Measurements from ENCODE around the gene ZNF367.
A peak's percentile ranks its signal among the peaks of the same experiment; 100 is the strongest.

Gene ZNF367

DNA sequence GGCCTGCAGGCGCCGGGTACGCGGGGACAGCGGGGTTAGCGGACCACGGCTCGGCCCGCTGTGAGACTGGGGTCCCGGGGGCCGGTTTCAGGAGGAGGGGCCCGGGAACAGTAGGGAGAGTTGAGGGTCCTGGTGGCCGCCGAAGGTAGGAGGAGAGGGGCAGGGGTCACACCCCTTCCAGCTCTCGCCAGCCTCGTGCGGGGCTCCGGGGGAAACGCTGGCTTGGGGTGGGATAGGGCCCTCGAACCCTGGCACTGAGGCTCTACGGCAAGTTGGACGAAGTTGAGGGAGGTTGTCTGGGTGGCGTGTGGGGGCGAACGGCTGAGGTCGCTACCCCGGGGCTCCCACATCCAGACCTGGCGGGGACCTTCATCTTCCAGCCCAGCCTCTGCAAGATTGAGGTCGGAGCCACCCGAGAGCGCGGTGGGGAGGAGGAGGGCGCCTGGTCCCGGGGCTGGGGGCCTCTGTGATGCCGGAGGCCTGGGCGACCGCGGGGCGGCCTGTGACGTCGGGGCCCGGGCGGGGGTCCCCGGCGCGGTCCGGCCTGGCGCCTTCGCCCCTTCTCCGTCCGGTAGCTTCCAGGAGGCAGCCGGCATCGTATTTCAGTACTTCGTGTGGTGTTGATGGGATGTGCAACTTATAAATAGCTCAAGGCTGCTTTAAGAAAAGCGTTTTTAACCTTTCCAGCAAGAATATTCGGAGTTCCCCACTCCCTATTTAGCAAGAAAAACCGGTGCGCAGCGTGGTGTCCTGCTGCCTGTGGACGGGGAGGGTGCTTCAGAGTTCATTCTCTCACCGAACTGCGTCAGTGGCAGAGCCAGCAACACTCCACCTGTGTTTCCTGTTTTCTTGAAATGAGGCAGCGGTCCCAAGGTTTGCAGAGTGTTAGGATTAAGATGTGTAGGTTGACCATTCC is 32.7 kb upstream of the ZNF367 start:
- WGBS = 1% methylated on average over 63 of the region's 63 CpGs
- Histone ChIP-seq H3K4me3 (ENCODE audit: low read length) (peak overlapping the region; percentile 64), H3K4me1 (ENCODE audit: insufficient read depth, low read length) (peaks cover 6% of the 10 kb centered on the region), H3K36me3 (ENCODE audit: insufficient read depth, low read length) (no peaks in the 10 kb centered on the region), H3K27ac (ENCODE audit: low read depth, low read length) (no peak overlapping the region), H3K27me3 (ENCODE audit: insufficient read depth, low read length) (peaks cover 33% of the 10 kb centered on the region), H3K9me3 (ENCODE audit: insufficient read depth, low read depth, low read length) (no peaks in the 10 kb centered on the region), H3K9ac (ENCODE audit: low read depth, low read length) (peak overlapping the region; percentile 70)

GRCh38 chr9:96449845-96450612 is 31.9 kb upstream of the ZNF367 start, which contains the start of gene HABP4:
Gene HABP4, plus strand, starts transcription at chr9:96450169. Its CDS starts 111 bp downstream, at chr9:96450280.
- no peaks in the 10 kb centered on the region for H3K9me3 ChIP-seq (ENCODE audit: insufficient read depth, low read depth, low read length)
- peak within 1 kb of the TSS; percentile 70 for H3K9ac ChIP-seq (ENCODE audit: low read depth, low read length)
- H3K4me3 ChIP-seq (ENCODE audit: low read length) = peak within 1 kb of the TSS; percentile 64
- peaks cover 6% of the 10 kb centered on the region for H3K4me1 ChIP-seq (ENCODE audit: insufficient read depth, low read length)
- H3K27ac ChIP-seq (ENCODE audit: low read depth, low read length) = no peak within 1 kb of the TSS
- under 1% methylated on average over 108 of the region's 108 CpGs for WGBS
- H3K36me3 ChIP-seq (ENCODE audit: insufficient read depth, low read length) = no peaks in the 10 kb centered on the region
- H3K27me3 ChIP-seq (ENCODE audit: insufficient read depth, low read length) = peaks cover 33% of the 10 kb centered on the region

GRCh38 chr9:96449523-96449844 is 31.3 kb upstream of the ZNF367 start:
- Histone ChIP-seq H3K4me3 (ENCODE audit: low read length) (peak overlapping the region; percentile 64), H3K27ac (ENCODE audit: low read depth, low read length) (no peak overlapping the region), H3K9ac (ENCODE audit: low read depth, low read length) (no peak overlapping the region), H3K4me1 (ENCODE audit: insufficient read depth, low read length) (peaks cover 6% of the 10 kb centered on the region), H3K9me3 (ENCODE audit: insufficient read depth, low read depth, low read length) (no peaks in the 10 kb centered on the region), H3K36me3 (ENCODE audit: insufficient read depth, low read length) (no peaks in the 10 kb centered on the region), H3K27me3 (ENCODE audit: insufficient read depth, low read length) (peaks cover 33% of the 10 kb centered on the region)
- WGBS = 2% methylated on average over 7 of the region's 7 CpGs

DNA sequence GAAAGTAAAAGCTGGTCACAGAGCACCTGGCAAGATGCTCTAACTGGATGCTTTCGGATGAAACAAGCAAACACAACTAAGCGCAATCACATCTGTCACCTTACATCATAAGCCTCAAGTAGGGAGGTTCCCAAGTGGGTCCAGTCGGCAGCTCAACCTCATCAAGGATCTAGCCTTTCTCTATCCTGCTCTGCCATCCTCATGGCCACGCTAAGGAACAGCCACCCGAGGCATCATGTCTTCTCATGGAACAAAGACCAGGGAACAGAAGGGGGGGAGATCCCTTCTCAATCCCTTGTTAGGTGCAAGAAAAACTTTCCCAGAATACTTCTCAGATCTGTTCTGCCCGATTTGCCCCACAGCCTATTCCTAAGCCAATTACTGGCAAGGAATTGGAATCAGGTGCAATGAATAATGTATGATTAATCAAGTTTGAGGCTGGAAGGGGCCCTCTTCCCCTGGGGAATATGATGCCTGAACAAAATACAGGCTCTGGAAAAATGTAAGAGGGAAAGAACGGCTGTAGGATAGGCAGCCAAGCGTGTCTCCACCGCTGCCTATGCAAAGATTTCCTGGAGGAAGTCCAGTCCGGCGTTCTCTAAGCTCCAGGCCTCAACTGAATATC is 30.5 kb upstream of the ZNF367 start:
- 95% methylated on average over 10 of the region's 11 CpGs for WGBS
- Histone ChIP-seq H3K9ac (ENCODE audit: low read depth, low read length) (no peak overlapping the region), H3K27ac (ENCODE audit: low read depth, low read length) (no peak overlapping the region), H3K4me1 (ENCODE audit: insufficient read depth, low read length) (peaks cover 6% of the 10 kb centered on the region), H3K27me3 (ENCODE audit: insufficient read depth, low read length) (peaks cover 33% of the 10 kb centered on the region), H3K4me3 (ENCODE audit: low read length) (no peak overlapping the region), H3K36me3 (ENCODE audit: insufficient read depth, low read length) (no peaks in the 10 kb centered on the region), H3K9me3 (ENCODE audit: insufficient read depth, low read depth, low read length) (no peaks in the 10 kb centered on the region)

- Histone ChIP-seq H3K4me3 (ENCODE audit: low read length) (no peak overlapping the region), H3K9ac (ENCODE audit: low read depth, low read length) (no peak overlapping the region), H3K27me3 (ENCODE audit: insufficient read depth, low read length) (peaks cover 33% of the 10 kb centered on the region), H3K9me3 (ENCODE audit: insufficient read depth, low read depth, low read length) (no peaks in the 10 kb centered on the region), H3K36me3 (ENCODE audit: insufficient read depth, low read length) (no peaks in the 10 kb centered on the region), H3K4me1 (ENCODE audit: insufficient read depth, low read length) (peaks cover 6% of the 10 kb centered on the region), H3K27ac (ENCODE audit: low read depth, low read length) (no peak overlapping the region)
- WGBS = 91% methylated on average over 3 of the region's 3 CpGs
Measured at GRCh38 chr9:96447406-96447805, 29.2 kb upstream of the ZNF367 start.

GRCh38 chr9:96442491-96442890 is 24.3 kb upstream of the ZNF367 start:
- Histone ChIP-seq H3K27me3 (ENCODE audit: insufficient read depth, low read length) (no peaks in the 10 kb centered on the region), H3K9me3 (ENCODE audit: insufficient read depth, low read depth, low read length) (no peaks in the 10 kb centered on the region), H3K9ac (ENCODE audit: low read depth, low read length) (no peak overlapping the region), H3K36me3 (ENCODE audit: insufficient read depth, low read length) (no peaks in the 10 kb centered on the region), H3K4me1 (ENCODE audit: insufficient read depth, low read length) (no peaks in the 10 kb centered on the region), H3K27ac (ENCODE audit: low read depth, low read length) (no peak overlapping the region), H3K4me3 (ENCODE audit: low read length) (no peak overlapping the region)
- WGBS = 89% methylated on average over 3 of the region's 3 CpGs

- Histone ChIP-seq H3K4me3 (ENCODE audit: low read length) (no peak overlapping the region), H3K27ac (ENCODE audit: low read depth, low read length) (no peak overlapping the region), H3K9ac (ENCODE audit: low read depth, low read length) (no peak overlapping the region), H3K27me3 (ENCODE audit: insufficient read depth, low read length) (no peaks in the 10 kb centered on the region), H3K36me3 (ENCODE audit: insufficient read depth, low read length) (no peaks in the 10 kb centered on the region), H3K4me1 (ENCODE audit: insufficient read depth, low read length) (no peaks in the 10 kb centered on the region), H3K9me3 (ENCODE audit: insufficient read depth, low read depth, low read length) (no peaks in the 10 kb centered on the region)
- 94% methylated on average over 5 of the region's 5 CpGs for WGBS
Measured at GRCh38 chr9:96441798-96442445, 23.8 kb upstream of the ZNF367 start.

GRCh38 chr9:96440671-96441199 is 22.6 kb upstream of the ZNF367 start:
- H3K4me1 ChIP-seq (ENCODE audit: insufficient read depth, low read length) = no peaks in the 10 kb centered on the region
- H3K9me3 ChIP-seq (ENCODE audit: insufficient read depth, low read depth, low read length) = no peaks in the 10 kb centered on the region
- no peak overlapping the region for H3K9ac ChIP-seq (ENCODE audit: low read depth, low read length)
- 95% methylated on average over 5 of the region's 5 CpGs for WGBS
- no peak overlapping the region for H3K4me3 ChIP-seq (ENCODE audit: low read length)
- H3K27ac ChIP-seq (ENCODE audit: low read depth, low read length) = no peak overlapping the region
- no peaks in the 10 kb centered on the region for H3K27me3 ChIP-seq (ENCODE audit: insufficient read depth, low read length)
- no peaks in the 10 kb centered on the region for H3K36me3 ChIP-seq (ENCODE audit: insufficient read depth, low read length)

GRCh38 chr9:96437454-96437853 is 19.3 kb upstream of the ZNF367 start:
- WGBS = 97% methylated on average over 7 of the region's 7 CpGs
- Histone ChIP-seq H3K27me3 (ENCODE audit: insufficient read depth, low read length) (no peaks in the 10 kb centered on the region), H3K4me3 (ENCODE audit: low read length) (no peak overlapping the region), H3K36me3 (ENCODE audit: insufficient read depth, low read length) (no peaks in the 10 kb centered on the region), H3K27ac (ENCODE audit: low read depth, low read length) (no peak overlapping the region), H3K9me3 (ENCODE audit: insufficient read depth, low read depth, low read length) (no peaks in the 10 kb centered on the region), H3K4me1 (ENCODE audit: insufficient read depth, low read length) (no peaks in the 10 kb centered on the region), H3K9ac (ENCODE audit: low read depth, low read length) (no peak overlapping the region)

DNA sequence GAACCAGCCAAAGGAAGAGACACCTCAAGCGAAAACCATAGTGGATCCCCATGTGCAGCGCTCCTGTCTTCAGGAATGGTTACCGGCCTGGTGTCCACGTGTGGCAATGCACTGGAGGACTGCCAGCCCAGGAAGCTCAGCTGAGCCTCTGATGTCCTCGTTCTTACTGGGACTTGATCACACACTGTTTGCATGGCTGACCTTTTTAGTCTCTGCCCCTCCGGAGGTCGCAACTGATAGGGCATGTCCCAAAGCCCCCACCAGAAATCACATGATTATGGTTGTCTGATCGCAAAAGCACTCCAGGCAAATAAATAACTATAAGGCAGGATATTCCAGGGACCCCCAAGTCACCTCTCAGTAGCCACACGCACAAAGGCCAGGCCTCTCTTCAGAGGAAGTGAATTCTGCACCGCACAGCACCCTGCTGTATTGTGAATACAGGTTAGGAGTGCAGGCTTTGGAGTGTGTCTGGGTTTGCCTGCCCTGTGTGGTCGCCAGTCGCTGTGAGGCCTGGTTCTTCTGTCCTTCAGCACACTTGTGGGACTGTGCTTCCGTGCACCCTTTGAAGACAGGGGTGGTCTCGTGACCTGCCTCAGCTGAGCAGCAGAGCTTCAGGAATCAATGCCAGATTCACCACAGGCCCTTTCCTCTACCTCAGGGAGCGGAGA is 18.4 kb upstream of the ZNF367 start:
- no peak overlapping the region for H3K27ac ChIP-seq (ENCODE audit: low read depth, low read length)
- no peak overlapping the region for H3K4me3 ChIP-seq (ENCODE audit: low read length)
- no peaks in the 10 kb centered on the region for H3K9me3 ChIP-seq (ENCODE audit: insufficient read depth, low read depth, low read length)
- H3K36me3 ChIP-seq (ENCODE audit: insufficient read depth, low read length) = no peaks in the 10 kb centered on the region
- no peaks in the 10 kb centered on the region for H3K27me3 ChIP-seq (ENCODE audit: insufficient read depth, low read length)
- H3K9ac ChIP-seq (ENCODE audit: low read depth, low read length) = no peak overlapping the region
- no peaks in the 10 kb centered on the region for H3K4me1 ChIP-seq (ENCODE audit: insufficient read depth, low read length)
- WGBS = 91% methylated on average over 15 of the region's 15 CpGs
